Vagina (tissue), 2 donors: ENCODE measurements around the gene ACAN.

Source experiments
- POLR2A ChIP-seq, 2 donors: fragments of 450-650 bp; IDR thresholded peaks; one replicate each; pipeline ENCODE4 v1.6.1; 2017; ENCODE audit warnings: antibody characterized with exemption in 2 of 2, mild to moderate bottlenecking in 2 of 2, moderate library complexity in 2 of 2
- TF ChIP-seq, protein P1 (sequence below), 3 experiments: fragments of 450-650 bp in 2 of 3; fragments of 200-600 bp in 1 of 3; sonication (generic) in 1 of 3; IDR thresholded peaks; one replicate each; pipeline ENCODE4 v1.5.1; 2017 to 2019; ENCODE audit warnings: antibody characterized with exemption in 3 of 3, mild to moderate bottlenecking in 2 of 3, moderate library complexity in 2 of 3

DNA sequence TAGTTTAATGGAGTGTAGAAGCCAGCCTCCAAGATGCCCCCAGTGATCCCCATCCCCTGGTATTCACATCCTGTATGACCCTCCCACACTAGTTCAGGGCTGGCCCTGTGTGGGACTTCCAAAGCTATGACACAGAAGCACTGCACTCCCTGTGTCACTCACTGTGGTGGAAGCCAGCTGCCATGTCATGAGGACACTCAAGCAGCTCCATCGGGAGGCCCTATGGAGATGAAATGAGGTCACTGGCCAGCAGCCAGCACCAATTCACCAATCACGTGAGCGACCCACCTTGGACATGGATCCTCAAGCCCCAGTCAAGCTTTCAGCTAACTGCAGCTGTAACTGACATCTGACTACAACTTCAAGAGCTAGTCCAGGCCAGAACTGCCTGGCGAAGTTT is 3.9 kb upstream of the ACAN start:
- TF ChIP-seq, protein P1, sequence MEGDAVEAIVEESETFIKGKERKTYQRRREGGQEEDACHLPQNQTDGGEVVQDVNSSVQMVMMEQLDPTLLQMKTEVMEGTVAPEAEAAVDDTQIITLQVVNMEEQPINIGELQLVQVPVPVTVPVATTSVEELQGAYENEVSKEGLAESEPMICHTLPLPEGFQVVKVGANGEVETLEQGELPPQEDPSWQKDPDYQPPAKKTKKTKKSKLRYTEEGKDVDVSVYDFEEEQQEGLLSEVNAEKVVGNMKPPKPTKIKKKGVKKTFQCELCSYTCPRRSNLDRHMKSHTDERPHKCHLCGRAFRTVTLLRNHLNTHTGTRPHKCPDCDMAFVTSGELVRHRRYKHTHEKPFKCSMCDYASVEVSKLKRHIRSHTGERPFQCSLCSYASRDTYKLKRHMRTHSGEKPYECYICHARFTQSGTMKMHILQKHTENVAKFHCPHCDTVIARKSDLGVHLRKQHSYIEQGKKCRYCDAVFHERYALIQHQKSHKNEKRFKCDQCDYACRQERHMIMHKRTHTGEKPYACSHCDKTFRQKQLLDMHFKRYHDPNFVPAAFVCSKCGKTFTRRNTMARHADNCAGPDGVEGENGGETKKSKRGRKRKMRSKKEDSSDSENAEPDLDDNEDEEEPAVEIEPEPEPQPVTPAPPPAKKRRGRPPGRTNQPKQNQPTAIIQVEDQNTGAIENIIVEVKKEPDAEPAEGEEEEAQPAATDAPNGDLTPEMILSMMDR (IDR thresholded peaks at IDR 0.05): no peak
- TF ChIP-seq POLR2A (IDR thresholded peaks at IDR 0.05): no peak
